ENCODE results near the gene RNF222.
A peak's percentile ranks its signal among the peaks of the same experiment; 100 is the strongest.
"Not testable (repeated sequence)": the region's sequence is repeated elsewhere in the genome, so short reads cannot be mapped to it uniquely, and the experiment has no call there.

The RNF222 gene

GRCh38 chr17:8377422-8377821 is 20.2 kb downstream of the RNF222 start:
- no peak for DNase-seq

- DNase-seq, result peak; percentile 78 to 84 (median 80)
Observed at GRCh38 chr17:8376271-8377067, 21.2 kb downstream of the RNF222 start, which contains the start of gene KRABD2. TSS of gene KRABD2 (minus strand) at chr17:8376704.

- DNase-seq, result no peak
Observed at GRCh38 chr17:8375738-8376259, 21.8 kb downstream of the RNF222 start.

DNA sequence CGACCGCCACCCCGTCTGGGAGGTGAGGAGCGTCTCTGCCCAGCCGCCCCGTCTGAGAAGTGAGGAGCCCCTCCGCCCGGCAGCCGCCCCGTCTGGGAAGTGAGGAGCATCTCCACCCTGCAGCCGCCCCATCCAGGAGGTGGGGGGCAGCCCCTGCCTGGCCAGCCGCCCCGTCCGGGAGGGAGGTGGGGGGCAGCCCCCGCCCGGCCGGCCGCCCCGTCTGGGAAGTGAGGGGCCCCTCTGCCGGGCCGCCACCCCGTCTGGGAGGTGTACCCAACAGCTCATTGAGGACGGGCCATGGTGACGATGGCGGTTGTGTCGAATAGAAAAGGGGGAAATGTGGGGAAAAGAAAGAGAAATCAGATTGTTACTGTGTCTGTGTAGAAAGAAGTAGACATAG is 23.8 kb downstream of the RNF222 start:
- not testable (repeated sequence) for DNase-seq

DNA sequence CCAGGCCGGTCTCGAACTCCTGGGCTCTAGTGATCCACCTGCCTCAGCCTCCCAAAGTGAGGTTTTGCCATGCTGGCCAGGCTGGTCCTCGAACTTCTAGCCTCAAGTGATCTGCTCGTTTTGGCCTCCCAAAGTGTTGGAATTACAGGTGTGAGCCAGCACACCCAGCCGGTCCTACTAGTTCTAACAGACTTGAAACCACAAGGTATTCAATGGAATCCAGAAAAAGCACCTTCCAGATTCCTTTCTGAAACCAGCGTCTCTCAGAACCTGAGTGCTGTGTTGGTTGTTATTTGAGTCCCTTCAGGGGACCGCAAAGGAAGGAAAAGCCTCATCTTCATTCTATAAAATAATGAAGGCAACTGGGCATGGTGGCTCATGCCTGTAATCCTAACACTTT is 25.2 kb downstream of the RNF222 start:
- DNase-seq, result no peak

- DNase-seq, result no peak
Observed at GRCh38 chr17:8371786-8372185, 25.8 kb downstream of the RNF222 start.

DNA sequence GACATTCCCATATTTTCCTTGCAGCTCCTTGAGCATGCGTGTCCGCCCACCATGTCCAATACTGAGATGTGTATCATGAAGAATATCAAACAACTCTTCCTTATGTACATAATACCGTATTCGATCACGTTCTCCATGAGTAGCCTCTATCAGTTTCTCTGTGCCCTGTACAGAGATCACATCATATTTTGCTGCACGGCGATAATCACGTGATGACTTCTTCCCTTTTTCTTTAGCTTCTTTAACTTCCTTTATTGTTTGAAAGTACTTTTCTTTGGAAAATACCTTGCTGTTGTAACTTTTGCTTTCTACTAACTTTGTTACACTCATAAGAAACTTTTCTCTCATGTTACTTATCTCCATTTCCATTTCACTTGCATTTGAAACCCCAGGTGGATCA is 27.7 kb downstream of the RNF222 start:
- DNase-seq, result no peak

- no peak for DNase-seq
Observed at GRCh38 chr17:8368193-8368592, 29.4 kb downstream of the RNF222 start.

- DNase-seq, result no peak
Observed at GRCh38 chr17:8366231-8366630, 31.4 kb downstream of the RNF222 start.

- no peak for DNase-seq
Observed at GRCh38 chr17:8365143-8365542, 32.5 kb downstream of the RNF222 start.

DNA sequence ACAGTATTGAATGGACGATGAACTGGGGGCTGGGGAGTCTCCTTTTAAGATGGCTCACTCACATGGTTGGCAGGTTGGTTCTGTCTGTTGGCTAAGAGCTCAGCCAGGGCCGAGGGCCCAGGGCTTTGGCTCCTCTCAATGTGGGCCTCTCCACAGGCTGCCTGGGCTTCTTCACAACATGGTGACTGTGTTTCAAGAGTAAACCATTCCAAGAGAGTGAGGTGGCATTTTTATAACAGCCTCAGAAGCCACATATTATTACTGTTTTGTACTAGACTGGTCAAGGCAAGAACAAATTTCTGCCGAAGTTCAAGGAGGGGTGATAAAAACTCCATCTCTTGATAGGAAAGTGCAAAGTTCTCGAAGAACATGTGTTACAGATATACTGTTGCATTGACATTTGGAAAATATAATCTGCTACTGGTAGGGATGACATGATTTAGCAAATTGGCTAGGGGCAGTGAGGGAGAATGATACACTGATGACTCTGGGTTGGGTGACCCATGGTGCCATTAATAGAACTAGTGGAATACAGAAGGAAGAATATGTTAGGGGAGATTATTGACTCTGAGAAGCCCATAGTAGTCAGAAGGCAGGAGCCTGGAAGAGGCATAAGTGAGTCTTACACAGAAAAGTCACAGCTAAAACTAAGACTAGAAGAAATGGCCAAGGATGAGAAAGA is 34.8 kb downstream of the RNF222 start:
- no peak for DNase-seq

- no peak for DNase-seq
Observed at GRCh38 chr17:8360751-8361150, 36.9 kb downstream of the RNF222 start.

DNA sequence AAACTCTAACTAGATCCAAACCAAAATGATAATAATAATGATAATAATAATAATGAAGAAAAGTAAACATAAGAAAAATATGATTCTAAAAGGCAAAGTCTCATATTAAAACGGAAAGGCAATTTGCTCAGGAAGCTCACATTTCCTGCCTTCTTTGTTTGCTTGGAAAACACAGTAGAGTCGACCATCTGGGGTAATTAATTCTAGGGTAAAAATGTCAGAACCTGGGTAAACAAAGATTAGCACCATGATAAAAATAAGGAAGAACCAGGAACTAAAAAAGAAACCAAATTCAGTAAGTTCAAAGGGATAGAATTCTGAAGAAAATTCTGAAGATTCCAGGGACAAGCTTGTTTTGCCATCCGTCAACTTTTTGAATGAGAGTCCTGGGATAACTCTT is 37.4 kb downstream of the RNF222 start:
- no peak for DNase-seq

GRCh38 chr17:8359769-8360168 is 37.9 kb downstream of the RNF222 start:
- DNase-seq, result no peak

GRCh38 chr17:8357910-8358309 is 39.7 kb downstream of the RNF222 start:
- no peak for DNase-seq

GRCh38 chr17:8354236-8354635 is 43.4 kb downstream of the RNF222 start:
- DNase-seq, result no peak

DNA sequence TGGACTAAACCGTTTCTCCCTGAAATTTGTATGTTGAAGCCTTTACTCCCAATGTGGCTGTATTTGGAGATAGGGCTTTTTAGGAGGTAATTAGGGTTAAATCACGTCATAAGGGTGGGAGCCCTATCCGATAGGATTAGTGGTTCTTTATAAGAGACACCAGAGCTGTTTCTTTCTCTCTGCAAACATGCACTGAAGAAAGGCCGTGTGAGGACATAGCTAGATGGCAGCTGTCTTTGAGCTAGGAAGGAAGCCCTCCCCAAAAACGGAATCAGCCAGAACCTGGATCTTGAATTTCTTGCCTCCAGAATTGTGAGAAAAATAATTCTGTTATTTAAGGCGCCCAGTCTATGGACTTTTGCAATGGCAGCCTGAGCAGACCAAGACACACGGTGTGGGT is 43.9 kb downstream of the RNF222 start:
- DNase-seq, result no peak

- DNase-seq, result no peak
Observed at GRCh38 chr17:8350339-8350738, 47.3 kb downstream of the RNF222 start.

DNA sequence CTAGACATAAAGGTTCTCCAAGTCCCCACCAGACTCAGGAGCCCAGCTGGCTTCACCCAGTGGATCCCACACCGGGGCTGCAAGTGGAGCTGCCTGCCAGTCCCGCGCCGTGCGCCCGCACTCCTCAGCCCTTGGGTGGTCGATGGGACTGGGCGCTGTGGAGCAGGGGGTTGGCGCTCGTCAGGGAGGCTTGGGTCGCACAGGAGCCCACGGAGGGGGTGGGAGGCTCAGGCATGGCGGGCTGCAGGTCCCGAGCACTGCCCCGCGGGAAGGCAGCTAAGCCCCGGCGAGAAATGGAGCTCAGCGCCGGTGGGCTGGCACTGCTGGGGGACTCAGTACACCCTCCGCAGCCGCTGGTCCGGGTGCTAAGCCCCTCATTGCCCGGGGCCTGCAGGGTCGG is 50.6 kb downstream of the RNF222 start:
- not testable (repeated sequence) for DNase-seq

- no peak for DNase-seq
Observed at GRCh38 chr17:8345951-8346665, 51.5 kb downstream of the RNF222 start.

DNA sequence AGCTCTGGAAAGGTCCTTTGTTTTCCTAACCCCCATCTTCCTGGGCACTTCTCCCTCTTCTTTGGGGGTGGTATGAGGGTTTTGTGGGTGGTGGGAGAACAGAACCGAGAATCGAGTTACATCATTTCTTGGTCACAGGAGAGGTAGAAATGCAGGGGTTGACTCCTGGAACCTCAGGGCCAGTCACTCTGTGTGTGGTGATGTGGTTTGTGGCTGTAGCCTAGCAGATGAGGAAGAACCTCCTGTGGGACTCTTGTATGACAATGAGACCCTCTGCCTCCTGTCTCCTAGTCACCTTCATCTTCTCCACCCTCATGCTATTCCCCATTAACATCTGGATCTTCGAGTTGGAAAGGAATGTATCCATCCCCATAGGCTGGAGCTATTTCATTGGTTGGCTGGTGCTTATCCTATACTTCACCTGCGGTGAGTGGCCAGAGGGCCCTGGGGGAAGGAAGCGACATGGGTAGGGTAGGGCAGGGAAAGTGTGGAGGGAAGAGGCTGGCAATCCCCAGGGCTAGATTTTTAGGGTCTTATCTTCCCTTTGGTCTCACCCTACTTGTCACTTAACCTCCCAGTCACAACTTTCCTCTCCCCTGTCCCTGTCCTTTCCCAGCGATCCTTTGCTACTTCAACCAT is 52.5 kb downstream of the RNF222 start:
- DNase-seq, result no peak

GRCh38 chr17:8341456-8341855 is 56.2 kb downstream of the RNF222 start:
- no peak for DNase-seq
